Activated T-helper 17 cell treated with anti-CD3 and anti-CD28 coated beads, Interleukin-2, amount 50 U/mL, for 72 hours (primary cell): ENCODE results near the gene SEMA4A. TPM values are rescaled to one million over a fixed set of nuclear protein-coding genes. Genes with fewer than 3 reads are reported as not detected.
A peak's percentile ranks its signal among the peaks of the same experiment; 100 is the strongest.

ENCODE experiments used
- ATAC-seq: fragments of 150-1000 bp; cut with Tn5 transposase; replicated peaks from 2 replicates; pipeline ENCODE4 v1.10.0; 2021; ENCODE audit warnings: mild to moderate bottlenecking, moderate library complexity
- H3K27ac Mint-ChIP-seq: one replicate; pipeline ENCODE4 v1.8.0; 2022; ENCODE audit warnings: mixed read lengths
- H3K27me3 Mint-ChIP-seq: one replicate; pipeline ENCODE4 v1.8.0; 2022; ENCODE audit warnings: mixed read lengths
- H3K36me3 Mint-ChIP-seq: one replicate; pipeline ENCODE4 v1.8.0; 2022; ENCODE audit warnings: low read depth, mild to moderate bottlenecking, mixed read lengths
- H3K4me1 Mint-ChIP-seq: one replicate; pipeline ENCODE4 v1.8.0; 2022; ENCODE audit warnings: mixed read lengths
- H3K4me3 Mint-ChIP-seq: one replicate; pipeline ENCODE4 v1.8.0; 2022; ENCODE audit warnings: mild to moderate bottlenecking, mixed read lengths
- H3K9me3 Mint-ChIP-seq: one replicate; pipeline ENCODE4 v1.8.0; 2022; ENCODE audit warnings: mixed read lengths
- total RNA-seq, 2 donors: library from RNA; stranded (reverse); gene quantifications; one replicate each; pipeline ENCODE4 v1.2.3, GENCODE V29; 2022

Gene SEMA4A
- total RNA-seq, 2 donors from 2014 or later, result 1.8 to 17.6 TPM

DNA sequence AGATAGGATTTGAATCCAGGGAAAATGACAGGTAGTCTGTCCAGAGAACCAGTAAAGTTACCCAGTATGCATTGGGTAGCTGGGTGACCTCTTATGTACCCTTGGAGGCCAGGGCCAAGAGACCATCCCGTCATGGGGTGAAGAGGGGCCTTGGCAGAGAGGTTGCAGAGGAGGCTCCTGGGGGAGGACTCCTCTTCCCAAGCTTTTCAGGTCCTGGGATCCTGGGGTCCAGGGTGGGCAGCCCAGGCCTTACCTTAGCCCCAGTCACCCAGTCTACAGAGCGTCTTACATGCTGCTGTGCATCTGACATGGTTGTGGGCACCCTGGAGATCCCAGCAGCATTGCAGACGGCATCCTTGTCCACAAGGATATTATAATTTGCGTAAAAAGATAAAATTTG lies 73.4 kb downstream of the SEMA4A start:
- H3K27me3 Mint-ChIP-seq, result no peaks in the 10 kb centered on the region
- H3K36me3 Mint-ChIP-seq, result peaks cover 75% of the 10 kb centered on the region
- no peaks in the 10 kb centered on the region for H3K9me3 Mint-ChIP-seq
- peaks cover 32% of the 10 kb centered on the region for H3K4me1 Mint-ChIP-seq
- H3K4me3 Mint-ChIP-seq, result peak overlapping the region; percentile 50
- peak overlapping the region; percentile 79 for H3K27ac Mint-ChIP-seq
- ATAC-seq, result no peak

Other genes starting within 250 kb of the SEMA4A start
- gene RIT1, start 242.2 kb upstream of the SEMA4A start, total RNA-seq, result 10 to 100 TPM; 28.1 to 79.8 TPM
- gene KHDC4, start 219.2 kb upstream of the SEMA4A start, total RNA-seq, result 100 to 1,000 TPM in 1 of 2 donors, 10 to 100 TPM in 1; 67.5 to 109 TPM
- gene RXFP4, start 211.9 kb upstream of the SEMA4A start, total RNA-seq, result not detected
- gene ARHGEF2, start 175.0 kb upstream of the SEMA4A start, total RNA-seq, result 100 to 1,000 TPM; 108 to 205 TPM
- 100 to 1,000 TPM; 194 to 208 TPM for gene SSR2, start 132.6 kb upstream of the SEMA4A start, total RNA-seq
- gene UBQLN4, start 99.8 kb upstream of the SEMA4A start, total RNA-seq, result 10 to 100 TPM; 31.9 to 36.7 TPM
- gene LAMTOR2, start 98.8 kb upstream of the SEMA4A start, total RNA-seq, result 10 to 100 TPM; 39.9 to 55.6 TPM
- gene RAB25, start 92.4 kb upstream of the SEMA4A start, total RNA-seq, result 1 to 10 TPM in 1 of 2 donors, under 1 TPM in 1; 0.43 to 1.2 TPM
- under 1 TPM; 0.15 to 0.21 TPM for gene MEX3A, start 71.1 kb upstream of the SEMA4A start, total RNA-seq
- 100 to 1,000 TPM; 150 to 338 TPM for gene LMNA, start 38.9 kb upstream of the SEMA4A start, total RNA-seq
- 10 to 100 TPM; 23.5 to 38.1 TPM for gene SLC25A44, start 40.5 kb downstream of the SEMA4A start, total RNA-seq
- gene PMF1, start 59.4 kb downstream of the SEMA4A start, total RNA-seq, result 10 to 100 TPM; 85.6 to 87.3 TPM
- gene BGLAP, start 88.6 kb downstream of the SEMA4A start, total RNA-seq, result 1 to 10 TPM; 3.2 to 6.8 TPM
- 10 to 100 TPM in 1 of 2 donors, 1 to 10 TPM in 1; 8.0 to 10.9 TPM for gene PAQR6, start 94.5 kb downstream of the SEMA4A start, total RNA-seq
- 10 to 100 TPM; 75.7 to 93.7 TPM for gene SMG5, start 129.2 kb downstream of the SEMA4A start, total RNA-seq
- gene TMEM79, start 130.7 kb downstream of the SEMA4A start, total RNA-seq, result 10 to 100 TPM; 13.7 to 14.5 TPM
- 10 to 100 TPM; 18.3 to 19.1 TPM for gene GLMP, start 142.1 kb downstream of the SEMA4A start, total RNA-seq
- gene VHLL, start 145.7 kb downstream of the SEMA4A start, total RNA-seq, result under 1 TPM; 0.42 to 0.52 TPM
- 100 to 1,000 TPM; 185 to 405 TPM for gene CCT3, start 184.7 kb downstream of the SEMA4A start, total RNA-seq
- gene TSACC, start 184.9 kb downstream of the SEMA4A start, total RNA-seq, result 1 to 10 TPM in 1 of 2 donors, not detected in 1; 1.1 TPM
- gene RHBG, start 215.6 kb downstream of the SEMA4A start, total RNA-seq, result not detected